Mesothelial cell of epicardium (in vitro differentiated cells): ENCODE measurements around the gene EHBP1L1. TPM values are rescaled to one million over a fixed set of nuclear protein-coding genes. Genes with fewer than 3 reads are reported as not detected.

Experiments used
- DNase-seq, 2 experiments: peaks; one replicate each; pipeline ENCODE4 v3.0.0; 2021; ENCODE audit warnings: low spot score in 2 of 2; ENCODE audit not compliant: unreplicated experiment in 2 of 2
- H3K27ac Mint-ChIP-seq: 2 replicates; pipeline ENCODE4 v1.8.0; 2021; ENCODE audit warnings: mixed read lengths
- H3K27me3 Mint-ChIP-seq: 2 replicates; pipeline ENCODE4 v1.8.0; 2021; ENCODE audit warnings: low read depth, mixed read lengths
- H3K36me3 Mint-ChIP-seq: 2 replicates; pipeline ENCODE4 v1.8.0; 2021; ENCODE audit warnings: mixed read lengths
- H3K4me1 Mint-ChIP-seq: 2 replicates; pipeline ENCODE4 v1.8.0; 2021; ENCODE audit warnings: mixed read lengths
- H3K4me3 Mint-ChIP-seq: 2 replicates; pipeline ENCODE4 v1.8.0; 2021; ENCODE audit warnings: mild to moderate bottlenecking, moderate library complexity, mixed read lengths
- H3K9me3 Mint-ChIP-seq: 2 replicates; pipeline ENCODE4 v1.8.0; 2021; ENCODE audit warnings: mixed read lengths
- CTCF ChIP-seq: fragments of 200-600 bp; sonication (generic); IDR thresholded peaks from one replicate; pipeline ENCODE4 v1.5.0; 2021; ENCODE audit warnings: antibody characterized with exemption; ENCODE audit not compliant: unreplicated experiment
- total RNA-seq: library from RNA; stranded (reverse); gene quantifications from 3 replicates; pipeline ENCODE4 v1.2.1, GENCODE V29; 2021

The EHBP1L1 gene
- total RNA-seq, 1 donor from 2014 or later: 35.2 TPM

DNA sequence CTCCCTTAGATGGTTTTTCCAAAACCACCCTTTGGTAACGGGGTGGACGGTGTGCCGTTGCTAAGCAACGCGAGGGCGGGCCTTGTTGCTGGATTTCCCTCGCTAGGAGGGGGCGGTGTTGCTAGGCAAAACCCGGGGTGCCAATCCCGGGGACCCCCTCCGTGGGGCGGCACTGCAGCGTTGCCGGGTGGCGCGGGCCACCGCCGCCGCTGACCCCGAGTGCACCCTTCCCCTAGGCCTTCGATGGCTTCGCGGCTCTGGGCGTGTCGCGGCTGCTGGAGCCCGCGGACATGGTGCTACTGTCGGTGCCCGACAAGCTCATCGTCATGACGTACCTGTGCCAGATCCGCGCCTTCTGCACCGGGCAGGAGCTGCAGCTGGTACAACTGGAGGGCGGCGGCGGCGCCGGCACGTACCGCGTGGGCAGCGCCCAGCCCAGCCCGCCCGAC lies 8.9 kb downstream of the EHBP1L1 start:
- no peak overlapping the region for H3K27ac Mint-ChIP-seq
- no peak for DNase-seq
- H3K9me3 Mint-ChIP-seq: no peaks in the 10 kb centered on the region
- no peak overlapping the region for H3K4me3 Mint-ChIP-seq
- peaks cover 6% of the 10 kb centered on the region for H3K36me3 Mint-ChIP-seq
- no peaks in the 10 kb centered on the region for H3K4me1 Mint-ChIP-seq
- H3K27me3 Mint-ChIP-seq: peaks cover 5% of the 10 kb centered on the region
- TF ChIP-seq CTCF: no peak

DNA sequence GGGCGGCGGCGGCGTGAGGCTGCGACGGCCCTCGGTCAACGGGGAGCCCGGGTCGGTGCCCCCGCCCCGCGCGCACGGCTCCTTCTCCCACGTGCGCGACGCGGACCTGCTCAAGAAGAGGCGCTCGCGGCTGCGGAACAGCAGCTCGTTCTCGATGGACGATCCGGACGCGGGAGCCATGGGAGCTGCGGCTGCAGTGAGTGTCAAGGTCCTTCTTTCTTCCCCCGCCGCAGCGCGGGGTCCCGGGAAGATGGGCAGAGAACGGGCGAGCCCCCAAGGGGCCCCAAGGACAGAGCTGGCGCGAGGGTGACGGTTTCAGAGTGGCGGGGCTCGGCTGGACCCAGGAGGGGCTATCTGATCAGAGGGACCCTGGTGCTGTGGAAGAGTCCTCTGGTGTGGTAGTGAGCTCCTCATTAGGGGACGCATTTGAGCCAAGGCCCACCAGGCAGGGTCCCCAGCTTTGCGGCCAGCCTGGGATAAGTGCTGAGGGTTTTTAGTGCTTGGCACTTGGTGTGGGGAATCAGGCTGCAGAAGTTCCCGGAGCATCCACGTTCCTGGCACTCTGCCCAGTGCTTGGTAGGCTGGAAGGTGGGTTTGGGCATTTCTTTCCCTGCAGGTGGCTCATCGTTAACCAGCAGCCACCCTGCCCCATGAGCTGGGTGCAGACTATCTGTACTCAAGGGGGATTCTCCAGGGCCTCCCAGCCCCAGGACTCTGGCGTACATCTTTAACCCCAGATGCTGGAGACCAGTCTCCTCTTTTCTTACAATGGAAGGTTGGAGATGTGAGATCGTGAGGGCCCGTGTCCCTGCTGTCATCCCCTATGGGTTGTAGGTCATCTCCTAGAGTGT lies 9.8 kb downstream of the EHBP1L1 start:
- peaks cover 9% of the 10 kb centered on the region for H3K27me3 Mint-ChIP-seq
- no peak for TF ChIP-seq CTCF
- H3K27ac Mint-ChIP-seq: no peak overlapping the region
- no peak overlapping the region for H3K4me3 Mint-ChIP-seq
- peaks cover 7% of the 10 kb centered on the region for H3K36me3 Mint-ChIP-seq
- peaks cover 4% of the 10 kb centered on the region for H3K4me1 Mint-ChIP-seq
- H3K9me3 Mint-ChIP-seq: no peaks in the 10 kb centered on the region
- DNase-seq: no peak

GRCh38 chr11:65586247-65586630 lies 10.4 kb downstream of the EHBP1L1 start:
- Mint-ChIP-seq H3K27me3 (peaks cover 11% of the 10 kb centered on the region), H3K27ac (no peak overlapping the region), H3K9me3 (no peaks in the 10 kb centered on the region), H3K4me1 (peaks cover 4% of the 10 kb centered on the region), H3K36me3 (peaks cover 7% of the 10 kb centered on the region), H3K4me3 (no peak overlapping the region)
- TF ChIP-seq CTCF: no peak
- DNase-seq: no peak

GRCh38 chr11:65586676-65587075 lies 10.8 kb downstream of the EHBP1L1 start:
- Mint-ChIP-seq H3K4me3 (no peak overlapping the region), H3K27me3 (peaks cover 14% of the 10 kb centered on the region), H3K4me1 (peaks cover 4% of the 10 kb centered on the region), H3K36me3 (peaks cover 5% of the 10 kb centered on the region), H3K27ac (no peak overlapping the region), H3K9me3 (no peaks in the 10 kb centered on the region)
- TF ChIP-seq CTCF: no peak
- no peak for DNase-seq

DNA sequence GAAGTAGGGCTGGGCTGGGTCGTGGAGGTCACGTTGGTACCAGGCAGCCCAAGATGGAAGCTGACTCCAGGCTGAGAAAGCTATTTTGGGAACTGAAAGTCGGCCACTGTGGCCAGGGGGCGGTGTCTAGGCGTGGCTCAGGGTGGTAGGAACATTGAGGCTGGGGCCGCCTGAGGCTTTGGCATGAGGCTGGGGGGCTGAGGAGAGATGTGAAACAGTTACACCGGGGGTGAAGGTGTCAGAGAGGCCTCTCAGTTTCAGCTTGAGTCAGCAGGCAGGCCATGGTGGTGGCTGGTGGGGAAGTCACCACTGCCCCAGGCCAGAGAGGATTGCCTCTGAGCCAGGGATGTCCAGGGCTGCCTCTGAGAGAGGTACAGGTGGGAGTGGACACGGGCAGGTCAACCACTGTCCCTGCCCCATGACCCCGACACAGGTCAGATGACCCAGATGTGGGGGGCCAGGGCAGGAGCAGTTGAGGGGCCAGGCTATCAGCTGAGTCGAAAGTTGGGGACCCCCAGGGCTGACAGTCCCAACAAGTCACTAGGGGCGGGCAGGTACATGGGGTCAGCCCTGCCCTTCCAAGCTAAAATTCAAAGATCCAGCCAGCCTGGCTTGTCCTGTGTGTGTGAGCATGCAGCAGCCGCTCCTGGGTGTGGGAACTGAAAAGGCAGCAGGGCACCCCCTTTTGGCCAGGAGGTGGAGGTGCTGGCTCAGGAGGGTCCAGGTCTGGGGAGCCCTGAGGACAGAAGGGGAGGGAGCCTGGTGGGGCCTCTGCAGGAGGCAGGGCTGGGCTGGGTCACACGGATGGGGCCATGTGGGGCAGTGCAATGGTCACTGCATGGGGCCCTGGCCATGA lies 12.6 kb downstream of the EHBP1L1 start:
- peak; percentile 41 for TF ChIP-seq CTCF
- no peak for DNase-seq
- Mint-ChIP-seq H3K4me1 (peaks cover 14% of the 10 kb centered on the region), H3K4me3 (no peak overlapping the region), H3K27me3 (peaks cover 26% of the 10 kb centered on the region), H3K36me3 (peaks cover 4% of the 10 kb centered on the region), H3K27ac (no peak overlapping the region), H3K9me3 (no peaks in the 10 kb centered on the region)
